ENCODE measurements around the gene RACK1.

DNA sequence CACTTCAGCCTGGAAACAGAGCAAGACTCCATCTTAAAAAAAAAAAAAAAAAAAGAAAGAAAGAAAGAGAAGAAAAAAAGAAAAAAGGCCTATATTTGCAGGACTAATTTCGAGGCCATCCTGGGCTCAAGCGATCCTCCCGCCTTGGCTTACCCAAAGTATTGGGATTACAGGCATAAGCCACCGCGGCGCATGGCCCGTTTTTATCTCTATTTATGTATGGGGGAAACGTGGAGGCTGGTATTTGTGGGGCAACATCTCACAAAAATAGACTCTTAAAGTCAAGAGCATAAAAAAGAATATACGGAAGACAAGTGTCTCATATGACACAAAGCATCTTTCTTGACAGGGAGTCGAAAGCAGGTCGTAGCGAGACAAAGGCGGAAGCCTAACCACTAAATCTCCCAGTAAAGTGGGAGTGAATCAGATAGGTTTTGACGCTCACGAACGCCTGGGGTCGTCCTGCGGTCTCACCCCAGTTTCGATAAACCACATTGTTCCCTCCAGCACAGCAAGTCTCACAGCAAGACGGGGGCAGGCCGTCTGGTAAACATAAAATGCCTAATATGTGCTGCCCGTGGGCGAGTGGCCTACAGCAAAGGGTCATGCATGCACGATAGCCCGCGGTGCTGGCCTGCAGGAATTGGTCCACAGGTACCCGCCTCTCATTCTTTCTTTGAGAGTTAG, 22.5 kb downstream of the RACK1 start:
- TF ChIP-seq, protein P1, sequence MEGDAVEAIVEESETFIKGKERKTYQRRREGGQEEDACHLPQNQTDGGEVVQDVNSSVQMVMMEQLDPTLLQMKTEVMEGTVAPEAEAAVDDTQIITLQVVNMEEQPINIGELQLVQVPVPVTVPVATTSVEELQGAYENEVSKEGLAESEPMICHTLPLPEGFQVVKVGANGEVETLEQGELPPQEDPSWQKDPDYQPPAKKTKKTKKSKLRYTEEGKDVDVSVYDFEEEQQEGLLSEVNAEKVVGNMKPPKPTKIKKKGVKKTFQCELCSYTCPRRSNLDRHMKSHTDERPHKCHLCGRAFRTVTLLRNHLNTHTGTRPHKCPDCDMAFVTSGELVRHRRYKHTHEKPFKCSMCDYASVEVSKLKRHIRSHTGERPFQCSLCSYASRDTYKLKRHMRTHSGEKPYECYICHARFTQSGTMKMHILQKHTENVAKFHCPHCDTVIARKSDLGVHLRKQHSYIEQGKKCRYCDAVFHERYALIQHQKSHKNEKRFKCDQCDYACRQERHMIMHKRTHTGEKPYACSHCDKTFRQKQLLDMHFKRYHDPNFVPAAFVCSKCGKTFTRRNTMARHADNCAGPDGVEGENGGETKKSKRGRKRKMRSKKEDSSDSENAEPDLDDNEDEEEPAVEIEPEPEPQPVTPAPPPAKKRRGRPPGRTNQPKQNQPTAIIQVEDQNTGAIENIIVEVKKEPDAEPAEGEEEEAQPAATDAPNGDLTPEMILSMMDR (IDR thresholded peaks at IDR 0.05; ENCODE audit: insufficient read depth, low read length, poor library complexity, severe bottlenecking): no peak
- TF ChIP-seq EZH2phosphoT487 (conservative IDR thresholded peaks at IDR 0.05; ENCODE audit: low read length): no peak
